Measurements from ENCODE around the gene RALGAPA1.
A peak's percentile ranks its signal among the peaks of the same experiment; 100 is the strongest.
"Not testable (repeated sequence)": the region's sequence is repeated elsewhere in the genome, so short reads cannot be mapped to it uniquely, and the experiment has no call there.

RALGAPA1 gene

GRCh38 chr14:35626947-35627346 is 182.1 kb downstream of the RALGAPA1 start:
- DNase-seq (ENCODE audit: low spot score): not testable (repeated sequence)

GRCh38 chr14:35621996-35622395 is 187.1 kb downstream of the RALGAPA1 start:
- DNase-seq (ENCODE audit: low spot score): not testable (repeated sequence)

GRCh38 chr14:35619998-35620397 is 189.1 kb downstream of the RALGAPA1 start:
- DNase-seq (ENCODE audit: low spot score): not testable (repeated sequence)

- DNase-seq (ENCODE audit: low spot score): not testable (repeated sequence)
These were observed 189.6 kb downstream of the RALGAPA1 start for GRCh38 chr14:35619461-35619860.

GRCh38 chr14:35617500-35617899 is 191.6 kb downstream of the RALGAPA1 start:
- DNase-seq (ENCODE audit: low spot score): no peak

- DNase-seq (ENCODE audit: low spot score): no peak
These were observed 201.7 kb downstream of the RALGAPA1 start for GRCh38 chr14:35607380-35607779.

GRCh38 chr14:35600253-35600652 is 208.8 kb downstream of the RALGAPA1 start:
- DNase-seq (ENCODE audit: low spot score): no peak

GRCh38 chr14:35594616-35595015 is 214.5 kb downstream of the RALGAPA1 start:
- DNase-seq (ENCODE audit: low spot score): no peak

- DNase-seq (ENCODE audit: low spot score): not testable (repeated sequence)
These were observed 221.7 kb downstream of the RALGAPA1 start for GRCh38 chr14:35587373-35587772.

GRCh38 chr14:35578639-35579038 is 230.5 kb downstream of the RALGAPA1 start:
- no peak for DNase-seq (ENCODE audit: low spot score)

GRCh38 chr14:35578135-35578534 is 231.0 kb downstream of the RALGAPA1 start:
- DNase-seq (ENCODE audit: low spot score): no peak

- peak; percentile 62 for DNase-seq (ENCODE audit: low spot score)
These were observed 232.2 kb downstream of the RALGAPA1 start for GRCh38 chr14:35576856-35577255.

GRCh38 chr14:35576260-35576659 is 232.8 kb downstream of the RALGAPA1 start:
- peak; percentile 18 for DNase-seq (ENCODE audit: low spot score)

- DNase-seq (ENCODE audit: low spot score): no peak
These were observed 235.2 kb downstream of the RALGAPA1 start for GRCh38 chr14:35573911-35574310.

GRCh38 chr14:35571598-35571997 is 237.5 kb downstream of the RALGAPA1 start:
- DNase-seq (ENCODE audit: low spot score): no peak

GRCh38 chr14:35565871-35566464 is 243.1 kb downstream of the RALGAPA1 start:
- DNase-seq (ENCODE audit: low spot score): no peak

- no peak for DNase-seq (ENCODE audit: low spot score)
These were observed 250.4 kb downstream of the RALGAPA1 start for GRCh38 chr14:35558680-35559079.

GRCh38 chr14:35557221-35557747 is 251.8 kb downstream of the RALGAPA1 start:
- no peak for DNase-seq (ENCODE audit: low spot score)

GRCh38 chr14:35556548-35556947 is 252.5 kb downstream of the RALGAPA1 start:
- peak; percentile 73 for DNase-seq (ENCODE audit: low spot score)

GRCh38 chr14:35553808-35554207 is 255.3 kb downstream of the RALGAPA1 start:
- DNase-seq (ENCODE audit: low spot score): no peak

- DNase-seq (ENCODE audit: low spot score): no peak
These were observed 258.0 kb downstream of the RALGAPA1 start for GRCh38 chr14:35551081-35551480.

- no peak for DNase-seq (ENCODE audit: low spot score)
These were observed 259.5 kb downstream of the RALGAPA1 start for GRCh38 chr14:35549551-35549950.

- no peak for DNase-seq (ENCODE audit: low spot score)
These were observed 266.1 kb downstream of the RALGAPA1 start for GRCh38 chr14:35543006-35543405.

GRCh38 chr14:35539969-35540368 is 269.1 kb downstream of the RALGAPA1 start:
- no peak for DNase-seq (ENCODE audit: low spot score)

All from D341Med (cell line).